GM21529 (cell line): ENCODE data around the gene SUN2.

Source experiments
- ATAC-seq: cut with Tn5 transposase; IDR thresholded peaks from one replicate; pipeline ENCODE4 v1.9.1; 2021; ENCODE audit not compliant: unreplicated experiment

SUN2 gene

GRCh38 chr22:38720350-38720749 is 35.4 kb downstream of the SUN2 start:
- ATAC-seq = no peak

- no peak for ATAC-seq
Observed at GRCh38 chr22:38719196-38719595, 36.6 kb downstream of the SUN2 start.

GRCh38 chr22:38718414-38718813 is 37.4 kb downstream of the SUN2 start:
- ATAC-seq = no peak

- no peak for ATAC-seq
Observed at GRCh38 chr22:38717244-38717643, 38.6 kb downstream of the SUN2 start.

- ATAC-seq = no peak
Observed at GRCh38 chr22:38716826-38717225, 39.0 kb downstream of the SUN2 start.

GRCh38 chr22:38716271-38716670 is 39.5 kb downstream of the SUN2 start:
- ATAC-seq = no peak

GRCh38 chr22:38715852-38716251 is 39.9 kb downstream of the SUN2 start:
- ATAC-seq = no peak

GRCh38 chr22:38715176-38715764 is 40.5 kb downstream of the SUN2 start:
- no peak for ATAC-seq

- no peak for ATAC-seq
Observed at GRCh38 chr22:38713921-38714320, 41.9 kb downstream of the SUN2 start.

GRCh38 chr22:38712486-38713207 is 43.2 kb downstream of the SUN2 start:
- ATAC-seq = no peak

- ATAC-seq = no peak
Observed at GRCh38 chr22:38710866-38711265, 44.9 kb downstream of the SUN2 start.

GRCh38 chr22:38710351-38710750 is 45.4 kb downstream of the SUN2 start:
- no peak for ATAC-seq

- ATAC-seq = no peak
Observed at GRCh38 chr22:38709306-38709705, 46.5 kb downstream of the SUN2 start.

- ATAC-seq = no peak
Observed at GRCh38 chr22:38707984-38708383, 47.8 kb downstream of the SUN2 start.

- no peak for ATAC-seq
Observed at GRCh38 chr22:38707346-38707745, 48.5 kb downstream of the SUN2 start.

- no peak for ATAC-seq
Observed at GRCh38 chr22:38706901-38707195, 49.0 kb downstream of the SUN2 start.

GRCh38 chr22:38706101-38706900 is 49.5 kb downstream of the SUN2 start:
- peak; percentile 1 for ATAC-seq

- peak; percentile 73 for ATAC-seq
Observed at GRCh38 chr22:38705235-38706100, 50.3 kb downstream of the SUN2 start, which contains the start of gene GTPBP1. Gene GTPBP1 (plus strand): TSS chr22:38705944. CDS start chr22:38705956, 12 bp downstream.

- no peak for ATAC-seq
Observed at GRCh38 chr22:38704654-38705234, 51.1 kb downstream of the SUN2 start.

- ATAC-seq = peak; percentile 31
Observed at GRCh38 chr22:38700789-38701628, 54.8 kb downstream of the SUN2 start, which contains the start of gene JOSD1. Gene JOSD1 (minus strand): TSS chr22:38700943. CDS start chr22:38699987, 956 bp downstream.
